ENCODE measurements around the gene CYP26A1. TPM values are rescaled to one million over a fixed set of nuclear protein-coding genes. Genes with fewer than 3 reads are reported as not detected.

Gene CYP26A1
- total RNA-seq, 1 donor from 2014 or later = 0.13 TPM

DNA sequence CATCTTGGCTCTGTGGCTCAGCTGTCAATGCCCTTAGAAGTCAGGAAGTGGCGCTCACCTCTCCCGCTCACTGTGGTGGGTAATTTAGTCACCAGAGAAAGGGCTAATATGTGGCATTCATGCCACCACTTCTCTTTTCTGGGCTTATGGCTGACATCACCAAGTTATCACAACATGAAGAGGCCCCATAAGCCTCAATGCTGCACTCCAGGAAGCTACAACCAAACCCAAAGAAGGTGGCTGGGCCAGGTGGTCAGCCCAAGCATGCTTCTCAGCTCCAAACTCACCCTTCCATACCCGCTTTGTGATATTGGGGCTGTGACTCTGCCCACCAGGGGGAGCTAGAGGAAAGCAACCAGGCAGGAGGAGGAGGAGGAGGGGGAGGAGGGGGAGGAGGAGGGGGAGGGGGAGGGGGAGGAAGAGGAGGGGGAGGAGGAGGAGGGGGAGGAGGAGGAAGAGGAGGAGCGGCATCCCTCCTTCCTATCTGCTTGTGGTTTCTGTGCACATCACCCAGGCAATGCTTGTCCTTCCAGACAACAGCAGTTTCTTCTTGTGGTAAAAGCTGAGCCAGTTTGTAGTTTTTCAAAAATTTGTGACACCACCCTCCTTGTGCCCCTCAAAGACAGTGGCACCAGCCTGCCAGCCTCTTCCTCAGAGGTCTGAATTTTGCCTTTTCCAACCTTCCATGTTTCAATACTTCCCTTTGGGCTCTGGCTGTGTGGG, 42.1 kb downstream of the CYP26A1 start:
- ATAC-seq (ENCODE audit: low read depth) = peak; percentile 69
- Mint-ChIP-seq H3K27me3 (peaks cover 4% of the 10 kb centered on the region), H3K27ac (no peak overlapping the region), H3K4me3 (no peak overlapping the region), H3K9me3 (no peaks in the 10 kb centered on the region), H3K4me1 (peaks cover 17% of the 10 kb centered on the region), H3K36me3 (ENCODE audit: low read depth) (no peaks in the 10 kb centered on the region)
- peak; percentile 36 for DNase-seq
- ChIA-PET CTCF (interaction anchor here (0.9 to 1.7 kb wide), 6 partner anchors 9 to 237 kb away, joined by 3 to 14 read pairs (median 4); no protein-coding TSS in a partner anchor), POLR2A (interaction anchor here (0.6 kb wide), 2 partner anchors 110 to 174 kb away, joined by 4 to 5 read pairs; no protein-coding TSS in a partner anchor)
- intact Hi-C loops (cut with micrococcal nuclease) = loop anchor here (1.0 kb wide), 3 partner anchors 151 to 236 kb away; no protein-coding TSS in a partner anchor
- TF ChIP-seq, protein P1, sequence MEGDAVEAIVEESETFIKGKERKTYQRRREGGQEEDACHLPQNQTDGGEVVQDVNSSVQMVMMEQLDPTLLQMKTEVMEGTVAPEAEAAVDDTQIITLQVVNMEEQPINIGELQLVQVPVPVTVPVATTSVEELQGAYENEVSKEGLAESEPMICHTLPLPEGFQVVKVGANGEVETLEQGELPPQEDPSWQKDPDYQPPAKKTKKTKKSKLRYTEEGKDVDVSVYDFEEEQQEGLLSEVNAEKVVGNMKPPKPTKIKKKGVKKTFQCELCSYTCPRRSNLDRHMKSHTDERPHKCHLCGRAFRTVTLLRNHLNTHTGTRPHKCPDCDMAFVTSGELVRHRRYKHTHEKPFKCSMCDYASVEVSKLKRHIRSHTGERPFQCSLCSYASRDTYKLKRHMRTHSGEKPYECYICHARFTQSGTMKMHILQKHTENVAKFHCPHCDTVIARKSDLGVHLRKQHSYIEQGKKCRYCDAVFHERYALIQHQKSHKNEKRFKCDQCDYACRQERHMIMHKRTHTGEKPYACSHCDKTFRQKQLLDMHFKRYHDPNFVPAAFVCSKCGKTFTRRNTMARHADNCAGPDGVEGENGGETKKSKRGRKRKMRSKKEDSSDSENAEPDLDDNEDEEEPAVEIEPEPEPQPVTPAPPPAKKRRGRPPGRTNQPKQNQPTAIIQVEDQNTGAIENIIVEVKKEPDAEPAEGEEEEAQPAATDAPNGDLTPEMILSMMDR (IDR thresholded peaks at IDR 0.05) = no peak

DNA sequence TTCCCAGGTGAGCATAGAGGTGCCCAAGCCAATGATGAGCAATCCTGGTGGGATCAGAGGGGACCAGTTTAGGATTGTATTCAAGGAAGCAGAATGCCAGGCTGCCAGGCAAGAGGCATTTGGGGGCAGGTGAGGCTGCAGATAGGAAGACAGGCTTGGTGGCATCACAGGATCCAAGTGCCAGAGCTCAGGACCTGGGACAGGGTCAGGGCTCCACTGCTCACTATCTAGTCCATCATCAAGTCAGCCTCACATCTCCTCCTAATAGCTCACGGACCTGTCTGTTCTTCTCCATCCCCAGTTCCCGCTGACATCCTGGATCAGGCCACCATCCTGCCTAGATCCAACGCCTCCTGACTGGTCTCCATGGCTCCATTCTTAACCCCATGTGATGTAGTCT, 47.6 kb downstream of the CYP26A1 start:
- Mint-ChIP-seq H3K4me3 (no peak overlapping the region), H3K27me3 (no peaks in the 10 kb centered on the region), H3K9me3 (peaks cover 7% of the 10 kb centered on the region), H3K27ac (no peak overlapping the region), H3K4me1 (peaks cover 34% of the 10 kb centered on the region), H3K36me3 (ENCODE audit: low read depth) (no peaks in the 10 kb centered on the region)
- TF ChIP-seq, protein P1 (IDR thresholded peaks at IDR 0.05) = no peak
- intact Hi-C loops (cut with micrococcal nuclease) = no loop called here
- CTCF ChIA-PET = no interaction called here
- ATAC-seq (ENCODE audit: low read depth) = no peak
- POLR2A ChIA-PET = no interaction called here
- no peak for DNase-seq

DNA sequence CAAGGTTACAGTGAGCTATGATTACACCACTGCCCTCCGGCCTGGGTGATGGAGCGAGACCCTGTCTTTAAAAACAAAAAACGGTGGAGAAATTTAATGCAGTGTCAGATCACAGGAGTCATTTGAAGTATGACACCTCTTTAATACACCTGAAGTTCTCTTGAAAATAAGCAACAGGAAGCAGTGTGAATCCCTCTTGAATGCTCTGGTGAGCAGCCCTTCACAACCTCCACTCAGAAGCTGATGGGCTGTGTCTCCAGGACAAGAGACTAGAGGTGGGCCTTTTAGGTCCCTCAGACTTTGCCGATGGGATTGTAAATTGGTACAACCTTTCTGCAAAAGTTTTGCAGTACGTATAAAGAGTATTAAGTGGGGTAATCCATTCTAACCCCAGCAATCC, 50.1 kb downstream of the CYP26A1 start:
- peak overlapping the region; percentile 5 for H3K4me3 Mint-ChIP-seq
- CTCF ChIA-PET = no interaction called here
- H3K4me1 Mint-ChIP-seq = peaks cover 33% of the 10 kb centered on the region
- intact Hi-C loops (cut with micrococcal nuclease) = no loop called here
- no peak for DNase-seq
- no peaks in the 10 kb centered on the region for H3K27me3 Mint-ChIP-seq
- TF ChIP-seq, protein P1 (IDR thresholded peaks at IDR 0.05) = no peak
- H3K36me3 Mint-ChIP-seq (ENCODE audit: low read depth) = no peaks in the 10 kb centered on the region
- peaks cover 10% of the 10 kb centered on the region for H3K9me3 Mint-ChIP-seq
- POLR2A ChIA-PET = no interaction called here
- peak overlapping the region; percentile 21 for H3K27ac Mint-ChIP-seq
- peak; percentile 40 for ATAC-seq (ENCODE audit: low read depth)

DNA sequence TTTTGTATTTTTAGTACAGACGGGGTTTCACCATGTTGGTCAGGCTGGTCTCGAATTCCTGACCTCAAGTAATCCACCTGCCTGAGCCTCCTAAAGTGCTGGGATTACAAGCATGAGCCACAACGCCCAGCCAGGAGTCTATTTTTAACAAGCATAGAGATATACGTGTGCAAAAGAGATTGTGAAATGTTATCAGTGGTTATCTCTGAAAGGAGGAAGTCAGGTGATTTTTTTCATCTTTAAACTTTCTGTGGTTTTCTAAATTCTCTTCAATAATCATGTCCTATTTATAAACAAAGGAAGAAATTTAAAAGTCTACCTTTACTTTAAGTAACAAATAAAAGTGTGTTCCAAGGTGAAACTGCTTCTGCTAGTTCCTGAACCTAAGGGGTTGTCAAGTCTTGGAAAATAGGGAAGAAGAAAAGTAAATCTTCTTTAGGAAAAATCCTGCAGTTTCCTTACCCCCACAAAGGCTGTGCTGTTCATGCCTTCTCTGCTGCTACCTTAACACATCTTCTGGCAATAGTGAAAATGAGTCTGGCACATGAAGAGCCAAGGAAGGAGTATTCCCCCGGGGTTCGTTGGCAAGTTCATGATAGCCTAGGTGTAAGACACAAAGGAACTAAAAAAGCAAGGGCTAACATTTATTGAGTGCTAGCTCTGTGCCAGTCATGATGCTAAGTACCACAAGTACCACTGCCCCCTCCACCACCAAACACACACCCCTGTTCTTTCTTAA, 51.1 kb downstream of the CYP26A1 start:
- POLR2A ChIA-PET = no interaction called here
- DNase-seq (no peak), ATAC-seq (ENCODE audit: low read depth) (no peak)
- CTCF ChIA-PET = interaction anchor here (1.4 kb wide), 1 partner anchor 47 kb away, joined by 3 read pairs; no protein-coding TSS in a partner anchor
- peak overlapping the region; percentile 33 for H3K27ac Mint-ChIP-seq
- H3K36me3 Mint-ChIP-seq (ENCODE audit: low read depth) = no peaks in the 10 kb centered on the region
- TF ChIP-seq, protein P1 (IDR thresholded peaks at IDR 0.05) = no peak
- H3K27me3 Mint-ChIP-seq = no peaks in the 10 kb centered on the region
- H3K4me3 Mint-ChIP-seq = peak overlapping the region; percentile 25
- peaks cover 33% of the 10 kb centered on the region for H3K4me1 Mint-ChIP-seq
- intact Hi-C loops (cut with micrococcal nuclease) = no loop called here
- peaks cover 11% of the 10 kb centered on the region for H3K9me3 Mint-ChIP-seq

DNA sequence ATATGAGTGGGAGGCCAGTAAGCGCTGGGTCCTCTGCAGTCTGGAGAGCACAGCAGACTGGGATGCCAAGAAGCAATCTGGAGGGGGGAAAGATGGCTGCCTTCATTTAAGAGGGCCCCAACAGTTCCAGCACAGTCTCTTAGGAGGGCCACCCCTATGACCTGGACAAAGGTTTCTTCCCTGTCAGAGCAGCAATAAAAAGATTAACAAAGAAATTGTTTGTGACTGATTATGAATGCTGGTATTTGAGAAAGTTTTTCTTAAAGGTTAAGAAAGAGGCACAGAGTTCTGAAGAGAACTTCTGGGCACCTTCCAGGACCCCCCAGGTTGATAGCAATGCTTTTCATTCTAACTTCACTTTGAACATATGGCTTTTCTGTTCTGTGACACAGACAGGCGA, 52.3 kb downstream of the CYP26A1 start:
- Mint-ChIP-seq H3K4me1 (peaks cover 33% of the 10 kb centered on the region), H3K27ac (no peak overlapping the region), H3K4me3 (no peak overlapping the region), H3K27me3 (peaks cover under 1% of the 10 kb centered on the region), H3K9me3 (peaks cover 11% of the 10 kb centered on the region), H3K36me3 (ENCODE audit: low read depth) (no peaks in the 10 kb centered on the region)
- CTCF ChIA-PET = interaction anchor here (1.4 kb wide), 1 partner anchor 48 kb away, joined by 3 read pairs; no protein-coding TSS in a partner anchor
- TF ChIP-seq, protein P1 (IDR thresholded peaks at IDR 0.05) = no peak
- POLR2A ChIA-PET = no interaction called here
- ATAC-seq (ENCODE audit: low read depth) (no peak), DNase-seq (no peak)
- intact Hi-C loops (cut with micrococcal nuclease) = no loop called here

Data from activated B cell treated with CpG ODN at 0.5 μM for 24 hours (primary cell).